GM12878 (cell line): ENCODE data around the gene SLC45A1. TPM values are rescaled to one million over a fixed set of nuclear protein-coding genes. Genes with fewer than 3 reads are reported as not detected.

ENCODE experiments used
- ATAC-seq: fragments of 200-7000 bp; cut with Tn5 transposase; 3 replicates; pipeline ENCODE4 v1.9.1; 2020; ENCODE audit warnings: mild to moderate bottlenecking, moderate library complexity
- BruUV-seq: library from RNA; stranded (reverse); fragments of 400-500 nt; replicated peaks from 2 replicates; lab custom pipeline; 2021; lab: Mats Ljungman, UMichigan
- CTCF ChIA-PET: fragments of 300-600 bp; sonication (Branson Sonifier 250); formaldehyde crosslinking; extraction: SDS; loops from one replicate; lab custom pipeline; 2021; ENCODE audit warnings: inconsistent platforms; lab: Yijun Ruan, JAX
- POLR2A ChIA-PET: fragments of 350-600 bp; formaldehyde crosslinking; extraction: SDS; loops from one replicate; lab custom pipeline; 2021; ENCODE audit warnings: inconsistent platforms; lab: Charles Lee
- RAD21 ChIA-PET: fragments of 300-600 bp; sonication (Branson Sonifier 250); formaldehyde crosslinking; loops from one replicate; lab custom pipeline; 2023; ENCODE audit warnings: antibody characterized with exemption; ENCODE audit not compliant: unreplicated experiment; lab: Charles Lee
- SMC1A ChIA-PET: fragments of 300-600 bp; sonication (Branson Sonifier 250); formaldehyde crosslinking; loops from one replicate; lab custom pipeline; 2023; ENCODE audit not compliant: unreplicated experiment, uncharacterized antibody; lab: Charles Lee
- DNase-seq: peaks from one replicate; pipeline ENCODE4 v3.0.0-alpha.2; 2011; ENCODE audit warnings: low read depth, low spot score
- FAIRE-seq: peaks from 3 replicates; lab custom pipeline; 2011; peaks lifted over from hg19 to GRCh38; lab: Jason Lieb, UNC
- H2AFZ ChIP-seq: 2 replicates; pipeline ENCODE4 v1.6.0; 2011; ENCODE audit warnings: low read depth, low read length, control low read depth; ENCODE audit not compliant: control insufficient read depth
- H3K27ac ChIP-seq: 2 replicates; pipeline ENCODE4 v1.5.1; 2011; ENCODE audit warnings: control low read depth; ENCODE audit not compliant: control insufficient read depth, insufficient read depth
- H3K27me3 ChIP-seq, 2 experiments: replicated peaks in 1 of 2; 2 replicates each; pipeline versions ENCODE4 v1.6.0 to v1.6.1; 2011; ENCODE audit warnings: low read length in 1 of 2; ENCODE audit not compliant: control insufficient read depth in 2 of 2, insufficient read depth in 2 of 2
- H3K36me3 ChIP-seq, 2 experiments: 2 replicates each; pipeline ENCODE4 v1.5.1; 2011; ENCODE audit warnings: low read length in 1 of 2; ENCODE audit not compliant: control insufficient read depth in 2 of 2, insufficient read depth in 2 of 2
- H3K4me1 ChIP-seq: 2 replicates; pipeline ENCODE4 v1.6.1; 2011; ENCODE audit warnings: mild to moderate bottlenecking, low read length, moderate library complexity, mixed read lengths; ENCODE audit not compliant: control insufficient read depth, insufficient read depth
- H3K4me2 ChIP-seq: 2 replicates; pipeline ENCODE4 v1.6.0; 2011; ENCODE audit warnings: control low read depth; ENCODE audit not compliant: control insufficient read depth, insufficient read depth
- H3K4me3 ChIP-seq: fragments of 200-600 bp; sonication (generic); 2 replicates; pipeline ENCODE4 v1.5.1; 2016
- H3K79me2 ChIP-seq: 2 replicates; pipeline ENCODE4 v1.6.0; 2011; ENCODE audit warnings: low read length; ENCODE audit not compliant: control insufficient read depth, insufficient read depth
- H3K9ac ChIP-seq: 2 replicates; pipeline ENCODE4 v1.8.0; 2011; ENCODE audit warnings: low read length, control low read depth, mixed read lengths; ENCODE audit not compliant: control insufficient read depth, insufficient read depth
- H3K9me3 ChIP-seq: replicated peaks from 3 replicates; pipeline ENCODE4 v1.5.1; 2011; ENCODE audit warnings: mild to moderate bottlenecking, low read length; ENCODE audit not compliant: control insufficient read depth, insufficient read depth
- H4K20me1 ChIP-seq: 2 replicates; pipeline ENCODE4 v1.6.0; 2011; ENCODE audit not compliant: control insufficient read depth, insufficient read depth
- EP300 ChIP-seq, 2 experiments: fragments of 150-350 bp in 1 of 2; IDR thresholded peaks; 2 replicates each; pipeline ENCODE4 v1.6.1; 2011 to 2012; ENCODE audit warnings: low read depth in 2 of 2, low read length in 2 of 2, borderline replicate concordance in 1 of 2, improper control_type of control experiment in 1 of 2, inconsistent platforms in 1 of 2; ENCODE audit not compliant: control insufficient read depth in 1 of 2
- POLR2A ChIP-seq: IDR thresholded peaks from 2 replicates; pipeline ENCODE4 v1.6.1; 2011; ENCODE audit warnings: low read depth, mild to moderate bottlenecking, low read length
- POU2F2 ChIP-seq: IDR thresholded peaks from 3 replicates; pipeline ENCODE4 v1.6.1; 2011; ENCODE audit warnings: low read depth, mild to moderate bottlenecking, low read length, borderline replicate concordance
- SMAD5 ChIP-seq: IDR thresholded peaks from 2 replicates; pipeline ENCODE4 v1.6.1; 2016; ENCODE audit warnings: antibody characterized with exemption, low read depth
- WGBS: methylation state at CpG from one replicate; pipeline ENCODE4 v1.1.6; 2016; ENCODE audit warnings: low lambda C conversion rate; ENCODE audit not compliant: insufficient replicate concordance, insufficient coverage; ENCODE audit errors: missing lambda C conversion rate; 5-methylcytosine and 5-hydroxymethylcytosine counted together
- in situ Hi-C: fragments of 300-500 bp; cut with MboI; formaldehyde crosslinking; loops from 9 replicates; pipeline ENCODE4 v1.14.3; 2018; ENCODE audit warnings: mixed read lengths
- intact Hi-C: fragments of 100-400 bp; cut with micrococcal nuclease; formaldehyde crosslinking; loops from one replicate; pipeline ENCODE4 v1.14.2; 2022; ENCODE audit not compliant: unreplicated experiment
- polyA plus RNA-seq, 11 experiments: library from polyadenylated mRNA; depleted of rRNA in 4 of 11; unstranded in 6 of 11; stranded (reverse) in 5 of 11; fragments of >200 nt; fragmentation: Nextera tagmentation in 4 of 11; fragmentation: Illumina TruSeq in 1 of 11; extraction: Ambion mirVana in 4 of 11; extraction: Trizol in 1 of 11; gene quantifications; 1 replicate in 1 of 11; 2 replicates in 10 of 11; pipeline versions ENCODE4 v1.2.1 to v1.2.3, GENCODE V29; 2011 to 2016; ENCODE audit warnings: inconsistent platforms in 2 of 11, missing spikeins in 2 of 11, low read depth in 1 of 11
- total RNA-seq, 4 experiments: library from RNA; depleted of rRNA in 3 of 4; stranded (reverse); fragments of >200 nt in 3 of 4; fragmentation: Illumina TruSeq in 1 of 4; extraction: Trizol in 1 of 4; gene quantifications; 2 replicates each; pipeline versions ENCODE4 v1.2.1 to v1.2.3, GENCODE V29; 2013 to 2021

SLC45A1 gene
- total and polyA plus RNA-seq, 10 of the 15 experiments (the other 5 are each of a cell fraction or from before 2014, with no cell fraction given) = 0.07 to 0.23 (median 0.13) TPM; not detected in 6

GRCh38 chr1:8357329-8358101 lies 39.6 kb downstream of the SLC45A1 start:
- SMC1A ChIA-PET = no interaction called here
- CTCF ChIA-PET = interaction anchor here (0.6 kb wide), 1 partner anchor 13 kb away, joined by 3 read pairs; no protein-coding TSS in a partner anchor

GRCh38 chr1:8358241-8358896 lies 40.5 kb downstream of the SLC45A1 start:
- H3K27ac ChIP-seq = no peak overlapping the region
- no peak overlapping the region for H3K4me3 ChIP-seq
- intact Hi-C loops (no loop called here), in situ Hi-C loops (no loop called here)
- 98% methylated on average over 45 of the region's 46 CpGs for WGBS
- ChIA-PET RAD21 (no interaction called here), CTCF (interaction anchor here (0.6 to 0.7 kb wide), 2 partner anchors 9 to 14 kb away, joined by 3 read pairs; no protein-coding TSS in a partner anchor), POLR2A (interaction anchor here (0.6 kb wide), 1 partner anchor 45 kb away, joined by 3 read pairs; no protein-coding TSS in a partner anchor), SMC1A (interaction anchor here (0.7 kb wide), 1 partner anchor 348 kb away, joined by 3 read pairs; no protein-coding TSS in a partner anchor)
- no peak overlapping the region for H3K4me2 ChIP-seq
- ATAC-seq (no peak), FAIRE-seq (no peak), DNase-seq (no peak)
- H3K27me3 ChIP-seq = no peaks in the 10 kb centered on the region
- H3K9ac ChIP-seq = no peak overlapping the region
- TF ChIP-seq EP300 (IDR thresholded peaks at IDR 0.05; ENCODE audit: borderline replicate concordance in 1 of 2, control insufficient read depth in 1 of 2, low read depth in 2 of 2, low read length in 2 of 2) (no peak), SMAD5 (no peak)
- H3K9me3 ChIP-seq = no peaks in the 10 kb centered on the region
- BruUV-seq = no TSS peak
- H3K4me1 ChIP-seq = no peaks in the 10 kb centered on the region
- H2AFZ ChIP-seq = no peak overlapping the region
- H4K20me1 ChIP-seq = no peaks in the 10 kb centered on the region
- H3K36me3 ChIP-seq = peaks cover 26 to 70% of the 10 kb centered on the region in 2 experiments
- no peaks in the 10 kb centered on the region for H3K79me2 ChIP-seq

More at GRCh38 chr1:8357329-8358101, 39.6 kb downstream of the SLC45A1 start:
- TF ChIP-seq POLR2A = peak; percentile 23
- no peak for TF ChIP-seq POU2F2
- RAD21 ChIA-PET = no interaction called here
- POLR2A ChIA-PET = interaction anchor here (0.6 kb wide), 2 partner anchors 38 to 46 kb away, joined by 3 read pairs; no protein-coding TSS in a partner anchor
- no peak for DNase-seq
- Histone ChIP-seq H3K9ac (no peak overlapping the region), H2AFZ (no peak overlapping the region), H4K20me1 (no peaks in the 10 kb centered on the region), H3K9me3 (no peaks in the 10 kb centered on the region), H3K27ac (no peak overlapping the region), H3K4me2 (no peak overlapping the region), H3K79me2 (no peaks in the 10 kb centered on the region), H3K4me1 (no peaks in the 10 kb centered on the region), H3K4me3 (no peak overlapping the region), H3K27me3 (no peaks in the 10 kb centered on the region), H3K36me3 (peaks cover 26 to 66% of the 10 kb centered on the region in 2 experiments)
- intact Hi-C loops = no loop called here
- no TSS peak for BruUV-seq
- no peak for ATAC-seq
- in situ Hi-C loops = no loop called here
- FAIRE-seq = no peak
- 88% methylated on average over 14 of the region's 14 CpGs for WGBS
